Hepatocyte (in vitro differentiated cells): ENCODE data around the gene MYLK3. TPM values are rescaled to one million over a fixed set of nuclear protein-coding genes. Genes with fewer than 3 reads are reported as not detected.

Experiments used
- DNase-seq: peaks from one replicate; pipeline ENCODE4 v3.0.0-alpha.2; 2016; ENCODE audit warnings: low spot score
- H2AFZ ChIP-seq: fragments of 200-600 bp; sonication (generic); 2 replicates; pipeline ENCODE4 v1.6.0; 2016; ENCODE audit warnings: antibody characterized with exemption, mild to moderate bottlenecking
- H3K27ac ChIP-seq: fragments of 200-600 bp; sonication (generic); 2 replicates; pipeline ENCODE4 v1.5.1; 2016; ENCODE audit warnings: mild to moderate bottlenecking
- H3K27me3 ChIP-seq: fragments of 200-600 bp; sonication (generic); 2 replicates; pipeline ENCODE4 v1.6.1; 2016
- H3K36me3 ChIP-seq: fragments of 200-600 bp; sonication (generic); replicated peaks from 2 replicates; pipeline ENCODE4 v1.5.1; 2016; ENCODE audit warnings: low read depth; ENCODE audit not compliant: insufficient read depth
- H3K4me1 ChIP-seq: fragments of 200-600 bp; sonication (generic); 2 replicates; pipeline ENCODE4 v1.5.1; 2016; ENCODE audit warnings: mild to moderate bottlenecking, moderate library complexity; ENCODE audit not compliant: insufficient read depth
- H3K4me2 ChIP-seq: fragments of 200-600 bp; sonication (generic); 2 replicates; pipeline ENCODE4 v1.6.0; 2016
- H3K4me3 ChIP-seq: fragments of 200-600 bp; sonication (generic); 2 replicates; pipeline ENCODE4 v1.5.1; 2016; ENCODE audit warnings: mild to moderate bottlenecking
- H3K79me2 ChIP-seq: fragments of 200-600 bp; sonication (generic); 2 replicates; pipeline ENCODE4 v1.6.0; 2017; ENCODE audit warnings: mild to moderate bottlenecking
- H3K9me2 ChIP-seq: fragments of 200-600 bp; sonication (generic); replicated peaks from 2 replicates; pipeline ENCODE4 v1.6.0; 2017; ENCODE audit warnings: mild to moderate bottlenecking; ENCODE audit not compliant: insufficient read depth
- H3K9me3 ChIP-seq: fragments of 200-600 bp; sonication (generic); 2 replicates; pipeline ENCODE4 v1.5.1; 2016; ENCODE audit warnings: low read depth, mild to moderate bottlenecking
- H4K20me1 ChIP-seq: fragments of 200-600 bp; sonication (generic); 2 replicates; pipeline ENCODE4 v1.6.0; 2016; ENCODE audit warnings: mild to moderate bottlenecking; ENCODE audit not compliant: insufficient read depth, poor library complexity, severe bottlenecking
- EZH2 ChIP-seq: fragments of 200-600 bp; sonication (generic); IDR thresholded peaks from 2 replicates; pipeline ENCODE4 v1.6.1; 2016; ENCODE audit warnings: antibody characterized with exemption, mild to moderate bottlenecking, borderline replicate concordance
- EZH2phosphoT487 ChIP-seq: fragments of 200-600 bp; sonication (generic); IDR thresholded peaks from one replicate; pipeline ENCODE4 v1.6.1; 2018; ENCODE audit warnings: antibody characterized with exemption, mild to moderate bottlenecking, low read depth, moderate library complexity; ENCODE audit not compliant: unreplicated experiment, severe bottlenecking
- WGBS: methylation state at CpG from one replicate; pipeline ENCODE4 v1.1.6; 2016; ENCODE audit warnings: low lambda C conversion rate; ENCODE audit errors: missing lambda C conversion rate; 5-methylcytosine and 5-hydroxymethylcytosine counted together
- polyA plus RNA-seq: library from polyadenylated mRNA; unstranded; fragments of >200 nt; fragmentation: Nextera tagmentation; extraction: Ambion mirVana; gene quantifications from 2 replicates; pipeline ENCODE4 v1.2.1, GENCODE V29; 2016
- total RNA-seq: library from RNA; depleted of rRNA; stranded (reverse); fragments of >200 nt; gene quantifications from 2 replicates; pipeline ENCODE4 v1.2.3, GENCODE V29; 2014
- TF ChIP-seq, protein P1 (sequence below): fragments of 200-600 bp; sonication (generic); IDR thresholded peaks from 2 replicates; pipeline ENCODE4 v1.5.1; 2016; ENCODE audit warnings: antibody characterized with exemption, mild to moderate bottlenecking; ENCODE audit not compliant: poor library complexity

Gene MYLK3
- total and polyA plus RNA-seq, 2 experiments from 2014 or later, result 1.9 to 6.5 TPM

DNA sequence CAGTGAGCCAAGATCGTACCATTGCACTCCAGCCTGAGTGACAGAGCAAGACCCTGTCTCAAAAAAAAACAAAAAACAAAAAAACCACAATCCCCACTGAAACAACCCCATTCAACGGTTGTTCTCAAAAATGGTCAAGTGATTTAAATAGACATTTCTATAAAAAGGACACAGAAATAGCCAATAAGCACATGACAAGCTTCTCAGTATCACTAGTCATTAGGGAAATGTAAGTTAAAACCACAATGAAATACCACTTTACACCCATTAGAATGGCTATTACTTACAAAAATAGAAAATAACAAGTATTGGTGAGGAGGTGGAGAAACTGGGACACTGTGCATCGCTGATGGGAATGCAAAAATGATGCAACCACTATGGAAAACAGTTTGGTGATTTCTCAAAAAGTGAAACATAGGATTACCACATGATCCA lies 26.6 kb upstream of the MYLK3 start:
- H2AFZ ChIP-seq, result no peak overlapping the region
- no peaks in the 10 kb centered on the region for H3K9me3 ChIP-seq
- no peak overlapping the region for H3K4me3 ChIP-seq
- TF ChIP-seq EZH2phosphoT487, result no peak
- no peak for TF ChIP-seq EZH2
- TF ChIP-seq, protein P1, sequence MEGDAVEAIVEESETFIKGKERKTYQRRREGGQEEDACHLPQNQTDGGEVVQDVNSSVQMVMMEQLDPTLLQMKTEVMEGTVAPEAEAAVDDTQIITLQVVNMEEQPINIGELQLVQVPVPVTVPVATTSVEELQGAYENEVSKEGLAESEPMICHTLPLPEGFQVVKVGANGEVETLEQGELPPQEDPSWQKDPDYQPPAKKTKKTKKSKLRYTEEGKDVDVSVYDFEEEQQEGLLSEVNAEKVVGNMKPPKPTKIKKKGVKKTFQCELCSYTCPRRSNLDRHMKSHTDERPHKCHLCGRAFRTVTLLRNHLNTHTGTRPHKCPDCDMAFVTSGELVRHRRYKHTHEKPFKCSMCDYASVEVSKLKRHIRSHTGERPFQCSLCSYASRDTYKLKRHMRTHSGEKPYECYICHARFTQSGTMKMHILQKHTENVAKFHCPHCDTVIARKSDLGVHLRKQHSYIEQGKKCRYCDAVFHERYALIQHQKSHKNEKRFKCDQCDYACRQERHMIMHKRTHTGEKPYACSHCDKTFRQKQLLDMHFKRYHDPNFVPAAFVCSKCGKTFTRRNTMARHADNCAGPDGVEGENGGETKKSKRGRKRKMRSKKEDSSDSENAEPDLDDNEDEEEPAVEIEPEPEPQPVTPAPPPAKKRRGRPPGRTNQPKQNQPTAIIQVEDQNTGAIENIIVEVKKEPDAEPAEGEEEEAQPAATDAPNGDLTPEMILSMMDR, result no peak
- no peaks in the 10 kb centered on the region for H3K4me1 ChIP-seq
- H3K36me3 ChIP-seq, result no peaks in the 10 kb centered on the region
- no peaks in the 10 kb centered on the region for H3K9me2 ChIP-seq
- WGBS, result 88% methylated on average over 3 of the region's 3 CpGs
- DNase-seq, result no peak
- H4K20me1 ChIP-seq, result no peaks in the 10 kb centered on the region
- H3K4me2 ChIP-seq, result no peak overlapping the region
- no peak overlapping the region for H3K27ac ChIP-seq
- H3K79me2 ChIP-seq, result no peaks in the 10 kb centered on the region
- H3K27me3 ChIP-seq, result no peaks in the 10 kb centered on the region

DNA sequence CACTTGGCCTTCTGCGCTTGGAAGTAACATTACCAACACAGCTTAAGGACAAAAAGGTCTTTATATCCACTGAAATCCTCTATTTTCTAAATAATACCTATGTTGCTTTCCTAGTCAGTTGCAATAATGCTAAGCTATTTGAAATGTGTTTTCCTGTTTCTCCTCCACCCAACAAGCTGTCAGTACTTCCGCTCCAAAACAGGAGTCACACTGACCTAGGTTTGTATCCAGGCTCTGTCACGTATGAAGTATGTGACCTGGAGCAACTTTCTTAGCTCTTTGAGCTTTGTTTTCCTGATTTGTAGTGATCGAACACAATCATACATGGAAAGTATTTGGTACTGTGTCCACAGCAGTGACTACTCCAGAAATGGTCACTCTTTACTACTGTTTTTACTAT lies 24.3 kb upstream of the MYLK3 start:
- Histone ChIP-seq H3K4me3 (no peak overlapping the region), H3K27me3 (no peaks in the 10 kb centered on the region), H3K4me1 (no peaks in the 10 kb centered on the region), H4K20me1 (no peaks in the 10 kb centered on the region), H3K4me2 (no peak overlapping the region), H3K9me2 (no peaks in the 10 kb centered on the region), H3K27ac (no peak overlapping the region), H3K9me3 (no peaks in the 10 kb centered on the region), H3K36me3 (no peaks in the 10 kb centered on the region), H2AFZ (no peak overlapping the region), H3K79me2 (no peaks in the 10 kb centered on the region)
- DNase-seq, result no peak
- WGBS, result 93% methylated on average over 4 of the region's 4 CpGs
- TF ChIP-seq EZH2 (no peak), EZH2phosphoT487 (no peak)
- TF ChIP-seq, protein P1, result no peak

DNA sequence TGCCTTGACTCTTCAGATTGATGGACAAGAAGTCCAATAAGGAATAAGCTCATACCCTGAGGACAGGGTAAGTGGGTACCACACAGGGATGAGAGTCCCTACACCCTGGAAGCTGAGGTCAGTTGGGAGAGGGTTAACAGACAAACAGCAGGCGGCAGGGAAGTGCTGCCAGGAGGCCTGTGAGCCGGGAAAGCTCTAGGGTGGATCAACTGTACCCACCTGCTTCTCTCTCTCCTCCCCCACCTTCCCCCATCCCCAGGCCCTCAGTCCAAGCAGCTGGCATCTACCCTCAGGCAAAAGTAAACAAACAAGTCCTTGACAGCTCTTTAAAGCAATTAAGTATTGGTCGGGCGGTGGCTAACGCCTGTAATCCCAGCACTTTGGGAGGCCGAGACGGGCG lies 20.7 kb upstream of the MYLK3 start:
- WGBS, result 65% methylated on average over 8 of the region's 8 CpGs
- Histone ChIP-seq H3K4me3 (no peak overlapping the region), H3K4me1 (no peaks in the 10 kb centered on the region), H3K79me2 (no peaks in the 10 kb centered on the region), H3K27me3 (no peaks in the 10 kb centered on the region), H4K20me1 (no peaks in the 10 kb centered on the region), H3K9me2 (no peaks in the 10 kb centered on the region), H3K4me2 (no peak overlapping the region), H3K36me3 (no peaks in the 10 kb centered on the region), H2AFZ (no peak overlapping the region), H3K27ac (no peak overlapping the region), H3K9me3 (no peaks in the 10 kb centered on the region)
- DNase-seq, result peak; percentile 29
- TF ChIP-seq EZH2, result no peak
- no peak for TF ChIP-seq EZH2phosphoT487
- TF ChIP-seq, protein P1, result no peak

DNA sequence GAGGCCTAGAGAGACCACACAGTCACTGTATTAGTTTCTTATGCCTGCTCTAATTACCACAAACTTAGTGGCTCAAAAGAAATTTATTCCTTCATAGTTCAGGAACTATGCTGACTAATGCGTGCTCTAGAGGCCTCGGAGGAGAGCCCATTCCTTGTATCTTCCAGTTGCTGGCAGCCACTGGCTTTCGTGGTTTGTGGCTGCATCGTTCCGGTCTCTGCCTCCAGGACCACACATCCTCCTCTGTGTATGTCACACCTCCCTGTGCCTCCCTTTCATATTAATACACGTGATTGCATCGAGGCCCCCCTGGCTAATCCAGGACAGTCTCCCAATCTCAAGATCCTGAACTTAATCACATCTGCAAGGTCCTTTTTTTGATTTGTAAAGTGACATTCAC lies 16.9 kb upstream of the MYLK3 start:
- Histone ChIP-seq H3K27ac (no peak overlapping the region), H3K27me3 (no peaks in the 10 kb centered on the region), H3K4me1 (no peaks in the 10 kb centered on the region), H4K20me1 (no peaks in the 10 kb centered on the region), H3K4me2 (no peak overlapping the region), H2AFZ (no peak overlapping the region), H3K9me3 (no peaks in the 10 kb centered on the region), H3K4me3 (no peak overlapping the region), H3K9me2 (no peaks in the 10 kb centered on the region), H3K79me2 (no peaks in the 10 kb centered on the region), H3K36me3 (no peaks in the 10 kb centered on the region)
- TF ChIP-seq, protein P1, result no peak
- no peak for TF ChIP-seq EZH2phosphoT487
- no peak for TF ChIP-seq EZH2
- DNase-seq, result no peak
- WGBS, result 85% methylated on average over 7 of the region's 7 CpGs
